Urothelium cell line (cell line): ENCODE results near the gene SRGAP1.
"Not testable (repeated sequence)": the region's sequence is repeated elsewhere in the genome, so short reads cannot be mapped to it uniquely, and the experiment has no call there.

Experiments
- DNase-seq: peaks from one replicate; pipeline ENCODE4 v3.0.0; 2011; ENCODE audit warnings: low spot score, mixed read lengths
- FAIRE-seq: peaks from 2 replicates; lab custom pipeline; 2011; peaks lifted over from hg19 to GRCh38; lab: Jason Lieb, UNC

Gene SRGAP1

GRCh38 chr12:64186789-64187188 lies 342.3 kb downstream of the SRGAP1 start:
- FAIRE-seq (no peak), DNase-seq (no peak)

- peak; percentile 27 for DNase-seq
- no peak for FAIRE-seq
Measured at GRCh38 chr12:64187370-64187769, 342.9 kb downstream of the SRGAP1 start.

GRCh38 chr12:64187794-64188193 lies 343.3 kb downstream of the SRGAP1 start:
- no peak for DNase-seq
- no peak for FAIRE-seq

GRCh38 chr12:64189530-64189929 lies 345.0 kb downstream of the SRGAP1 start:
- DNase-seq: no peak
- no peak for FAIRE-seq

- no peak for FAIRE-seq
Measured at GRCh38 chr12:64190140-64190539, 345.6 kb downstream of the SRGAP1 start.

GRCh38 chr12:64192644-64193444 lies 348.3 kb downstream of the SRGAP1 start:
- FAIRE-seq (no peak), DNase-seq (no peak)

More at GRCh38 chr12:64190140-64190539, 345.6 kb downstream of the SRGAP1 start:
- DNase-seq: no peak

- FAIRE-seq (no peak), DNase-seq (no peak)
Measured at GRCh38 chr12:64193931-64194330, 349.4 kb downstream of the SRGAP1 start.

GRCh38 chr12:64194333-64195149 lies 350.0 kb downstream of the SRGAP1 start:
- FAIRE-seq (no peak), DNase-seq (no peak)

GRCh38 chr12:64195841-64196240 lies 351.3 kb downstream of the SRGAP1 start:
- FAIRE-seq, DNase-seq: not testable (repeated sequence)

GRCh38 chr12:64203036-64203435 lies 358.5 kb downstream of the SRGAP1 start:
- no peak for FAIRE-seq
- no peak for DNase-seq

GRCh38 chr12:64203775-64204174 lies 359.3 kb downstream of the SRGAP1 start:
- no peak for FAIRE-seq
- DNase-seq: no peak

- DNase-seq: no peak
- FAIRE-seq: no peak
Measured at GRCh38 chr12:64205542-64205941, 361.0 kb downstream of the SRGAP1 start.

- FAIRE-seq (no peak), DNase-seq (no peak)
Measured at GRCh38 chr12:64207453-64207852, 363.0 kb downstream of the SRGAP1 start.
